Activated naive CD8-positive, alpha-beta T cell (primary cell): ENCODE data around the gene FAM83D.
"Not testable (repeated sequence)": the region's sequence is repeated elsewhere in the genome, so short reads cannot be mapped to it uniquely, and the experiment has no call there.

Experiments used
- H3K27ac Mint-ChIP-seq: one replicate; pipeline ENCODE4 v1.8.0; 2021; ENCODE audit warnings: mixed read lengths
- H3K27me3 Mint-ChIP-seq: one replicate; pipeline ENCODE4 v1.8.0; 2021; ENCODE audit warnings: mixed read lengths
- H3K36me3 Mint-ChIP-seq: one replicate; pipeline ENCODE4 v1.8.0; 2021; ENCODE audit warnings: mixed read lengths
- H3K4me1 Mint-ChIP-seq: one replicate; pipeline ENCODE4 v1.8.0; 2021; ENCODE audit warnings: low read depth, mixed read lengths
- H3K4me3 Mint-ChIP-seq: one replicate; pipeline ENCODE4 v1.8.0; 2021; ENCODE audit warnings: mild to moderate bottlenecking, mixed read lengths
- H3K9me3 Mint-ChIP-seq: one replicate; pipeline ENCODE4 v1.8.0; 2021; ENCODE audit warnings: low read depth, mixed read lengths

Gene FAM83D

DNA sequence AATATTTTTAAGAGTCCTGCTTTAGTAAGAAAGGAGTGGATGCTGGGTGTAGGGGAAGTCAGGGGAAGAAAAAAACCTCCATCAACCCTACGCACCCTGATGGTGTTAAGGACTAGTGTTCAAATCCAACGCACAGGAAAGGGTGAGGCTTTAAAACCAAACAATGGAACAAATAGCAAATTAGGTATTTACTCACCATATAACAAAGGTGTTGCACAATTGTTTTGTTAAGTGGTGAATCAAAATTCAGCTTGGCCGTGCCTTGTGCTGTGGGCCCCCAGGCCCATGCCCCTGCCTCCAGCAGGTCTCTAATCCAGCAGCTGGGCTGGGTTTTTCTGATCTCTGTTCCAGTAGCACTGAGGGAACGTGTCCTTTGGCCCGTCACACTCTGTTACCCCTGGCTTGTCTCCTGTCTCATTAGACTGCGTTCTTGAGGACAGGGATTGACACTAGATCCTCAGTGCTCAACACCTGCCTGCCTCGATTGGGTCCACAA lies 11.8 kb downstream of the FAM83D start:
- Mint-ChIP-seq H3K27ac (no peak overlapping the region), H3K36me3 (peaks cover 5% of the 10 kb centered on the region), H3K4me3 (no peak overlapping the region), H3K27me3 (no peaks in the 10 kb centered on the region), H3K4me1 (no peaks in the 10 kb centered on the region), H3K9me3 (no peaks in the 10 kb centered on the region)

DNA sequence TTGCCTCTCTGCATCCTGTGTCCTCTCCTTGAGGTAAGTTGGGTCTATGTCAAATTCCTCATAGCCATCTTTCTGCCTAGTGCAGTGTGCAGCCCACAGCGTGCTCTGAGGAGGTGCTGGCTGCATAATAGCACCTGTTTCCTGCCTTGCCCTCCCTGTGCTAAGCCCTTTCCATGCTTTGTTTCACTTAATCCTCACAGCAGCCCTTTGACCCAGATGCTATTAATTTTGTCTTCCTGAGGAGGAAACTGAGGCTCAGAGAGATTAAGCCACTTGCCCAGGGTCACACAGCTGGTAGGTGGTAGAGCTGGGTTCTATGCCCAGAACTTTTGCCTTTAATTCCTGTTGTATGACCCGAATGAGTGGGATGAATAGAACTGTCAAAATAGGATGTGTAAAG lies 13.5 kb downstream of the FAM83D start:
- H3K27me3 Mint-ChIP-seq, result no peaks in the 10 kb centered on the region
- peaks cover 8% of the 10 kb centered on the region for H3K36me3 Mint-ChIP-seq
- H3K4me1 Mint-ChIP-seq, result no peaks in the 10 kb centered on the region
- H3K9me3 Mint-ChIP-seq, result no peaks in the 10 kb centered on the region
- H3K4me3 Mint-ChIP-seq, result no peak overlapping the region
- H3K27ac Mint-ChIP-seq, result no peak overlapping the region

GRCh38 chr20:38940644-38941043 lies 14.4 kb downstream of the FAM83D start:
- Mint-ChIP-seq H3K36me3 (peaks cover 8% of the 10 kb centered on the region), H3K4me1 (no peaks in the 10 kb centered on the region), H3K9me3 (no peaks in the 10 kb centered on the region), H3K27ac (no peak overlapping the region), H3K4me3 (no peak overlapping the region), H3K27me3 (no peaks in the 10 kb centered on the region)

DNA sequence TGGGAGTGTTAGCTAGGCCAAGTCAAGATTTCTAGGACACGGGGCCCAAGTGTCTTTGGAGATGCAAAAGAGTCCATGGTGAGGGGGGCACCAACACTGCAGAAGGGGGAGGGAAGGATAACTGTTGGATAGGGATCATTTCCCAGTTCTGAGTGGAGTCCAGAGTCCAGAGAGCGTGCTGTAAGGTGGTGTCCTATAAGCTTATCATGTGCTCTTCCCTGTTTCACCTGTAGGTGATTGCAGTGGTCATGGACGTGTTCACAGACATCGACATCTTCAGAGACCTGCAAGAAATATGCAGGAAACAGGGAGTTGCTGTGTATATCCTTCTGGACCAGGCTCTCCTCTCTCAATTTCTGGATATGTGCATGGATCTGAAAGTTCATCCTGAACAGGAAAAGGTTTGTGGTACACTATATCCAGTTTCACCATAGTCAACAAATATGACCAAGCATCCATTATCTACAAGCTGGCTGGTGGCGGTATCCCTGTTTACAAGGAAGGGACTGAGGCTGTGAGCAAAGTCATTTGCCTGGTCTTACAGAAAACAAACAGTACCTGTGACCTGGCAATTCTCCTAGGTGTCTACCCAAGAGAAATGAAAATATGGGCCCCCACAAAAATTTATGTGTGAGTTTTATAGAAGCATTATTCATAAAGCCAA lies 15.6 kb downstream of the FAM83D start:
- Mint-ChIP-seq H3K4me1 (no peaks in the 10 kb centered on the region), H3K9me3 (no peaks in the 10 kb centered on the region), H3K27me3 (no peaks in the 10 kb centered on the region), H3K36me3 (peaks cover 8% of the 10 kb centered on the region), H3K4me3 (no peak overlapping the region), H3K27ac (no peak overlapping the region)

DNA sequence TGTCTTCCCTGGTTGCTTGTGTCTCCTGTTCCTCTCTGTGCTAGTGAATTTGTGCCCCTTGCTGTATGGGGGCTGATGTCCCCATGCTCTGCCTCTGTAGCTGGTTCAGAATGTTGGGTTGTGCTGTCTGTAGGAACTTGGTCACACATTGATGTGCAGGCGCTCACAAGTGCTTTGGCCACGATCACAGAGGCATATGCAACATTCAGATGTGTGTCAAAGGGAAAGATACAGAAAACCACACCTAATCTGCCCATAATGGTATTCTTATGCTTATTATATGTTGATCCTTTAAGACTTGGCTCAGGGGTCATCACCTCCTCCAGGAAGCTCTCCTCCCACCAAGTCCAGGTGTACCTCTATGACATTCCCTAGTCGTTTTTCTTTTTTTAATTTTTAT lies 18.8 kb downstream of the FAM83D start:
- Mint-ChIP-seq H3K27ac (no peak overlapping the region), H3K4me3 (no peak overlapping the region), H3K4me1 (no peaks in the 10 kb centered on the region), H3K27me3 (no peaks in the 10 kb centered on the region), H3K36me3 (peaks cover 6% of the 10 kb centered on the region), H3K9me3 (no peaks in the 10 kb centered on the region)

GRCh38 chr20:38946836-38947235 lies 20.6 kb downstream of the FAM83D start:
- no peaks in the 10 kb centered on the region for H3K9me3 Mint-ChIP-seq
- no peaks in the 10 kb centered on the region for H3K4me1 Mint-ChIP-seq
- no peak overlapping the region for H3K4me3 Mint-ChIP-seq
- H3K27ac Mint-ChIP-seq, result no peak overlapping the region
- peaks cover 12% of the 10 kb centered on the region for H3K36me3 Mint-ChIP-seq
- H3K27me3 Mint-ChIP-seq, result no peaks in the 10 kb centered on the region

GRCh38 chr20:38947931-38948362 lies 21.7 kb downstream of the FAM83D start:
- Mint-ChIP-seq H3K4me3 (no peak overlapping the region), H3K27ac (no peak overlapping the region)

GRCh38 chr20:38950254-38950653 lies 24.0 kb downstream of the FAM83D start:
- no peak overlapping the region for H3K4me3 Mint-ChIP-seq
- no peaks in the 10 kb centered on the region for H3K4me1 Mint-ChIP-seq
- H3K27me3 Mint-ChIP-seq, result no peaks in the 10 kb centered on the region
- peaks cover 10% of the 10 kb centered on the region for H3K36me3 Mint-ChIP-seq
- H3K27ac Mint-ChIP-seq, result no peak overlapping the region
- H3K9me3 Mint-ChIP-seq, result no peaks in the 10 kb centered on the region

More at GRCh38 chr20:38947931-38948362, 21.7 kb downstream of the FAM83D start:
- H3K4me1 Mint-ChIP-seq, result no peaks in the 10 kb centered on the region
- no peaks in the 10 kb centered on the region for H3K27me3 Mint-ChIP-seq
- peaks cover 12% of the 10 kb centered on the region for H3K36me3 Mint-ChIP-seq
- no peaks in the 10 kb centered on the region for H3K9me3 Mint-ChIP-seq

DNA sequence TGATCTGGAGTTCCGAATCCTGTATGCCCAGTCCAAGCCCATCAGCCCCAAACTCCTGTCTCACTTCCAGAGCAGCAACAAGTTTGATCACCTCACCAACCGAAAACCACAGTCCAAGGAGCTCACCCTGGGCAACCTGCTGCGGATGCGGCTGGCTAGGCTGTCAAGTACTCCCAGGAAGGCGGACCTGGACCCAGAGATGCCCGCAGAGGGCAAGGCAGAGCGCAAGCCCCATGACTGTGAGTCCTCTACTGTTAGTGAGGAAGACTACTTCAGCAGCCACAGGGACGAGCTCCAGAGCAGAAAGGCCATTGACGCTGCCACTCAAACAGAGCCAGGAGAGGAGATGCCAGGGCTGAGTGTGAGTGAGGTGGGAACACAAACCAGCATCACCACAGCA lies 25.4 kb downstream of the FAM83D start:
- no peak overlapping the region for H3K4me3 Mint-ChIP-seq
- no peak overlapping the region for H3K27ac Mint-ChIP-seq
- peaks cover 10% of the 10 kb centered on the region for H3K36me3 Mint-ChIP-seq
- H3K9me3 Mint-ChIP-seq, result no peaks in the 10 kb centered on the region
- no peaks in the 10 kb centered on the region for H3K27me3 Mint-ChIP-seq
- no peaks in the 10 kb centered on the region for H3K4me1 Mint-ChIP-seq

DNA sequence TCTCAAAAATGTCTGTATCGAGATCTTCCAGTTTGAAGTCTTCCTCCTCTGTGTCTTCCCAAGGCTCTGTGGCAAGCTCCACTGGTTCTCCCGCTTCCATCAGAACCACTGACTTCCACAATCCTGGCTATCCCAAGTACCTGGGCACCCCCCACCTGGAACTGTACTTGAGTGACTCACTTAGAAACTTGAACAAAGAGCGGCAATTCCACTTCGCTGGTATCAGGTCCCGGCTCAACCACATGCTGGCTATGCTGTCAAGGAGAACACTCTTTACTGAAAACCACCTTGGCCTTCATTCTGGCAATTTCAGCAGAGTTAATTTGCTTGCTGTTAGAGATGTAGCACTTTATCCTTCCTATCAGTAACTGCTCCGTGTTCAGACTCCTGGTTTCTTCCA lies 25.9 kb downstream of the FAM83D start:
- Mint-ChIP-seq H3K27ac (no peak overlapping the region), H3K9me3 (no peaks in the 10 kb centered on the region), H3K36me3 (peaks cover 10% of the 10 kb centered on the region), H3K4me1 (no peaks in the 10 kb centered on the region), H3K4me3 (no peak overlapping the region), H3K27me3 (no peaks in the 10 kb centered on the region)

GRCh38 chr20:38953630-38954340 lies 27.6 kb downstream of the FAM83D start:
- Mint-ChIP-seq H3K4me1 (no peaks in the 10 kb centered on the region), H3K4me3 (no peak overlapping the region), H3K27ac (no peak overlapping the region), H3K9me3 (no peaks in the 10 kb centered on the region), H3K27me3 (no peaks in the 10 kb centered on the region), H3K36me3 (peaks cover 10% of the 10 kb centered on the region)

GRCh38 chr20:38957235-38957876 lies 31.1 kb downstream of the FAM83D start:
- Mint-ChIP-seq H3K4me3 (no peak overlapping the region), H3K27me3 (no peaks in the 10 kb centered on the region), H3K36me3 (peaks cover 2% of the 10 kb centered on the region), H3K9me3 (no peaks in the 10 kb centered on the region), H3K27ac (no peak overlapping the region), H3K4me1 (peaks cover 11% of the 10 kb centered on the region)

DNA sequence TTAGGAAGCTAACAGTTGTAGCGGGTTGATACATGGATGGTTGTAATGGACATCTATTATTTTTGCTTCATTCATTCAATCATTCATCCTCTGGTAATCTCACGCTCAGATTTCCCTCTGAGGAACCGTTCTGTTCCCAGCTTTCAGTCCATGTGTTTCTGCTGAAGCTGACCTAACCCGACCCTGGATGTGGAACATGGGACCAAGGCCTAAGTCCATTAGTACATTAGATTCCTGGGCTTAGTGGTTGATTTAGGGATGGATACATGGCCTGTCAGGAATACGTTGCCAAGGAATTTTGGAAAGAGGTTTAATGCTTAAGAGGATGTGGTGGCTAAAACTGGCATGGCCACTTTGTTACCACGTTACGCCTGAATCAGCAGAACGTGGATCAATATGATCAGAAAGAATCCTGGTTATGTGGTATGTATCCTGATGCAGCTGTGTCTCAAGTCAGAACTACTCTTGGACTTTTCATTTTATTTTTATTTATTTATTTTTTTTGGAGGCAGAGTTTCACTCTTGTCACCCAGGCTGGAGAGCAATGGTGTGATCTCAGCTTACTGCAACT lies 31.8 kb downstream of the FAM83D start:
- H3K9me3 Mint-ChIP-seq, result no peaks in the 10 kb centered on the region
- no peak overlapping the region for H3K27ac Mint-ChIP-seq

GRCh38 chr20:38960187-38960687 lies 34.0 kb downstream of the FAM83D start:
- peak overlapping the region; percentile 6 for H3K27ac Mint-ChIP-seq
- H3K36me3 Mint-ChIP-seq, result not testable (repeated sequence)

More for the DNA sequence above, 31.8 kb downstream of the FAM83D start:
- no peak overlapping the region for H3K4me3 Mint-ChIP-seq
- no peaks in the 10 kb centered on the region for H3K36me3 Mint-ChIP-seq
- H3K4me1 Mint-ChIP-seq, result peaks cover 15% of the 10 kb centered on the region
- no peaks in the 10 kb centered on the region for H3K27me3 Mint-ChIP-seq

DNA sequence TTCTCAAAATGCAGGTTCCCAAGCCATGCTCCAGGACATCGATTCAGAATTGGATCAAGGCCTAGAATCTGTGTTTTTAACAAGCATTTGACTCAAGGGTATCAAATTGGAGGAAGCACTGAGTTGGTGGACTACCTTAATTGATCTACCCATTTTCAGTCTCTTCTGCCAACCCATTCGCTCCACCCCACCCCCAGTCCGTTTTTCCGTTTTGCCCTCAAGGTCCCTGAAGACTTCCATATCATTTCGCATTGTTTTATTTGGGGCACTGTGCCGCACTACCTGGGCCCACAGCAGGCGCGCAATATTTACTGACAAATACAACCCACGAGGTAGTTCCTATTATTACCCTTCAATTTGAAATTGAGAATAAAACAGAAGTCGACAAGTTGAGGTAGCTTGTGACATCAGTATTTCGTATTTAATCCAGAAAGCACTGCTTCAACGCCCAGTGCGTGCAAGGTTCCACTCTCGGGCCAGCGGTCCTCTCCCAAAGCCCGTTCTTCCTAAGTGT lies 35.4 kb downstream of the FAM83D start:
- Mint-ChIP-seq H3K4me3 (peak overlapping the region; percentile 95), H3K27me3 (no peaks in the 10 kb centered on the region), H3K36me3 (no peaks in the 10 kb centered on the region), H3K9me3 (no peaks in the 10 kb centered on the region), H3K4me1 (peaks cover 33% of the 10 kb centered on the region), H3K27ac (peak overlapping the region; percentile 96)

More at GRCh38 chr20:38960187-38960687, 34.0 kb downstream of the FAM83D start:
- H3K9me3 Mint-ChIP-seq, H3K4me3 Mint-ChIP-seq, H3K27me3 Mint-ChIP-seq: not testable (repeated sequence)
- peaks cover 29% of the 10 kb centered on the region for H3K4me1 Mint-ChIP-seq
